Measurements from ENCODE around the gene RIC1.
"Not testable (repeated sequence)": the region's sequence is repeated elsewhere in the genome, so short reads cannot be mapped to it uniquely, and the experiment has no call there.

The RIC1 gene, protein sequence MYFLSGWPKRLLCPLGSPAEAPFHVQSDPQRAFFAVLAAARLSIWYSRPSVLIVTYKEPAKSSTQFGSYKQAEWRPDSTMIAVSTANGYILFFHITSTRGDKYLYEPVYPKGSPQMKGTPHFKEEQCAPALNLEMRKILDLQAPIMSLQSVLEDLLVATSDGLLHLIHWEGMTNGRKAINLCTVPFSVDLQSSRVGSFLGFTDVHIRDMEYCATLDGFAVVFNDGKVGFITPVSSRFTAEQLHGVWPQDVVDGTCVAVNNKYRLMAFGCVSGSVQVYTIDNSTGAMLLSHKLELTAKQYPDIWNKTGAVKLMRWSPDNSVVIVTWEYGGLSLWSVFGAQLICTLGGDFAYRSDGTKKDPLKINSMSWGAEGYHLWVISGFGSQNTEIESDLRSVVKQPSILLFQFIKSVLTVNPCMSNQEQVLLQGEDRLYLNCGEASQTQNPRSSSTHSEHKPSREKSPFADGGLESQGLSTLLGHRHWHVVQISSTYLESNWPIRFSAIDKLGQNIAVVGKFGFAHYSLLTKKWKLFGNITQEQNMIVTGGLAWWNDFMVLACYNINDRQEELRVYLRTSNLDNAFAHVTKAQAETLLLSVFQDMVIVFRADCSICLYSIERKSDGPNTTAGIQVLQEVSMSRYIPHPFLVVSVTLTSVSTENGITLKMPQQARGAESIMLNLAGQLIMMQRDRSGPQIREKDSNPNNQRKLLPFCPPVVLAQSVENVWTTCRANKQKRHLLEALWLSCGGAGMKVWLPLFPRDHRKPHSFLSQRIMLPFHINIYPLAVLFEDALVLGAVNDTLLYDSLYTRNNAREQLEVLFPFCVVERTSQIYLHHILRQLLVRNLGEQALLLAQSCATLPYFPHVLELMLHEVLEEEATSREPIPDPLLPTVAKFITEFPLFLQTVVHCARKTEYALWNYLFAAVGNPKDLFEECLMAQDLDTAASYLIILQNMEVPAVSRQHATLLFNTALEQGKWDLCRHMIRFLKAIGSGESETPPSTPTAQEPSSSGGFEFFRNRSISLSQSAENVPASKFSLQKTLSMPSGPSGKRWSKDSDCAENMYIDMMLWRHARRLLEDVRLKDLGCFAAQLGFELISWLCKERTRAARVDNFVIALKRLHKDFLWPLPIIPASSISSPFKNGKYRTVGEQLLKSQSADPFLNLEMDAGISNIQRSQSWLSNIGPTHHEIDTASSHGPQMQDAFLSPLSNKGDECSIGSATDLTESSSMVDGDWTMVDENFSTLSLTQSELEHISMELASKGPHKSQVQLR (N-terminal part only)

DNA sequence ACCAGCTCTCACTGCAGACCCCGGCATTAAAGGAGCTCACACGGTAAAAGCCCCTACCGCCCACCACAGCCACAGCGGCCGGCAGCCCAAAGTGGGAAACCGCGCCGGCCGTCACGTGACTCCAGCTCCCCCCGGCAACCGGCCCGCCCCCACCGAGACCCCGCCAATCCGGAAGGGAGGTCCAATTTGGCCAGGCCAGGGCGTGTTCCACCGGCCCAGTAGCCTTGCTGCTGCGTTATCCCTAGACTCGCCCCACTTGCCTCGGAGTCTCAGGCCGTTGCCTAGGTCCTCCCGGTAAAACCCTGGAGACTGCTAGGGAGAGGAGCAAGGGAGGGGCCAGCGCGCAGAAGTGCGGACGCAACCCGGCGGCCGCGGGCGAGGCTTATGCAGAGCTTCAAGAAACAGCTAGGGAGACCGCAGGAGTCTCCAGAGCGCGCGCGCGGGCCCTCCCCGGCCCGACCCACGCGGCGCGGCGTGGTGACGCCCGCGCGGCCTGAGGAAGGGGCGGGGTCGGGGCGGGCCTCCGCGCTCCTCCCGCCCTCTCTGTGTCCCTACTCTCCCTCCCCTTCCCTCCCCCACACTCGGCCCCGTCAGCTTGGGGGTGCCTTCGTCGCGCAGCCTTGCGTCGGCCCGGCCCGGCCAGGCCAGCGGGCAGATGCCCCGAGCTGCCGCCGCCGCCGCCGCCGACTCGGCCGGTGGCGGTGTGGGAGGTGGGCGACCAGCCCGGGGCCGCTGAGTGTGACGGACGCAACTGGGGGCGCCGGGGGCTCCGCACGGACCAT, at the start of gene RIC1:
RIC1 (plus strand) TSS at position 578 of the 782 bp plus-strand sequence; CDS start at position 781, 203 bp downstream.
- peak; percentile 86 to 87 for DNase-seq (ENCODE audit: low read depth in 2 of 2)

DNA sequence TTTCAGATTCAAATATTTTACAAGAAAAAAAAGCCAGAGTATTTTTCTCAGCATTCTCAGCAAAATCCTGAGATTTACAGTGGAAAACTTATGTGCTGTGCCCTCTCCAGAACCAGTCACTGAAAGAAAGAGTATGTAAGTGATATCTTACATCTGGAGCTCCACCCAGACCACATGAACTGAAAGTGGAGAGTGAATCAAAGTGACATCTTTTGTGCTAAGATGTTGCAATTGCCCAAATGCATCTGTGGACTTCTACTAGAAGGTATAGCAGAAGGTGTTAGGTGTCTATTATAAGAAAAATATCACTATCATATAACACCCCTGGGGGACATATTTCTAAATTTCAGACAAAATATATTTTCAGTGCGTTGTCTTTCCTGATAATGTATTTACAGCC, 49.0 kb upstream of the RIC1 start:
- no peak for DNase-seq (ENCODE audit: low read depth in 2 of 2)

DNA sequence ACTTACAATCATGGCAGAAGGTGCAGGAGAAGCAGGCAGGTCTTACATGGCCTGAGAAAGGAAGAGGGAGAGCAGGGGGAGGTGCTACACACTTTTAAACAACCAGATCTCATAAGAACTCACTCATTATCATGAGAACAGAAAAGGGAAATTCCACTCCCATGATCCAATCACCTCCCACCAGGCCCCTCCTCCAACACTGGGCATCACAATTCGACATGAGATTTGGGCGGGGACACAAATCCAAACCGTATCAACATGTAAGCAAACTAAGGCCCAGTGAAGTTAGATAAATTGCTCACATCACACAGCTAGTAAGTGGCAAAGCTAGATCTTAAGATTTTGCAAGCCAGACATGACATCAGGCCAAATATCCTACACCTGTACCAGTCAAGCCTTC, 48.3 kb upstream of the RIC1 start:
- DNase-seq (ENCODE audit: low read depth in 2 of 2), result no peak

DNA sequence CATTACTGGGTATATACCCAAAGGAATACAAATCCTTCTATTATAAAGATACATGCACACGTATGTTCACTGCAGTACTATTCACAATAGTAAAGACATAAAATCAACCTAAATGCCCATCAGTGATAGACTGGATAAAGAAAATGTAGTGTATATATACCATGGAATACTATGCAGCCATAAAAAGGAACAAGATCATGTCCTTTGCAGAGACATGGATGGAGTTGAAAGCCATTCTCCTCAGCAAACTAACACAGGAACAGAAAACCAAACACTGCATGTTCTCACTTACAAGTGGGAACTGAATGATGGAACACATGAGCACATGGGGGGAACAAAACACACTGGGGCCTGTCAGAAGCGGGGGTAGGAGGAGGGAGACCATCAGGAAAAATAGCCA, 47.2 kb upstream of the RIC1 start:
- DNase-seq (ENCODE audit: low read depth in 2 of 2), result not testable (repeated sequence)

DNA sequence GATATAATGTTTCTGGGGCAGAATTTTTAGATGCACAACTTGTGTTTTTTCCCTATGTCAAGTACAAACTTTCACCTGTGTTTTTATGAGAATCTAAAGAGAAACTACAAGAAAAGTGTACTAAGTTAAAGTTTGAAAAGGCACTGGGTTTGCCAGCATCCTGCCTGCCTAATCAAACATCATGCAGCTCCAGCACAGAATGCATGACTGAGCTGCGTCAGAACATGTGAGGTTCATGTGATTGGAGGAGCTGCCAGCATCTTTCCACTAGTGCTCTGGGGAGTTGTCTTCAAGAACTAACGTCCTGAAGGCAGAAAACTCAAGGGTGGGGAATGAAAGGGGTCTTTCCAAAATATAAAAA, 46.1 kb upstream of the RIC1 start:
- DNase-seq (ENCODE audit: low read depth in 2 of 2), result peak; percentile 24 to 34

DNA sequence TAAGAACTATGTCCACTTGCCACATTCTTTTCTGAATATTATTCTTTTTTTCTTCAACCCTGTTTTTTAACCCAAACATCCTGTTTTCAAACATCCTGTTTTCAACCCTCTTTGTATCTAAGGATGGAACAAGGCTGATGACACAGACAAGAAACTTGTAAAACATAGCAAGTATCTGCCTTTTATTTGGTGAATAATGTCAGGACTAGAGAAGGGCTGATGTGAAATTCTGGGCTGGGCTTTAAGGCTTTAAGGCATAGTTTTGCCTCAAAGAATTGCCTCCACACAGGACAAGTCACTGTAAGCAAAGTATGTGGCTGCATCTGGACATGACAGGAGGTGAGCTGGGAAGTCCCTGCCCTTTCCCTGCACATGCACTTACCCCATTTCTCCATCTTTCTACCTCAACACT, 42.5 kb upstream of the RIC1 start:
- peak; percentile 45 to 51 for DNase-seq (ENCODE audit: low read depth in 2 of 2)

DNA sequence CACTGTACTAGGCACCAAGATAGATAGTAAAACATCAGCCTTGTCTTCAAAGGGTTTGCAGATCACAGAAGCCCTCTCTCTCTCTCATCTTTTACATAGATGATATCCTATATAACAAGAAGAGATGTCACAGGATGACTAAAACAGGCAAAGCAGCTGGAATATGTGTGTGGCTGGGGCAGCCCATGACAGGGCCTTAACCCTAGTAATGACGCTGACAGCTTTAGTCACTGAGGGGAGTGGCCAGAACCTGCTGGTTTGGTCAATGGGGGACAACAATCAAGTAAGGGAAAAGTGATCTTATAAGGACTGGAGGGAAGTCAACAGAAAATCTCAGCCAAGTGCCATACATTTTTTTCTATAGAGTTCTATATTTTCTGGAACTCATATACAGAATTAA, 41.9 kb upstream of the RIC1 start:
- peak in 1 of 2 experiments; percentile 27 for DNase-seq (ENCODE audit: low read depth in 2 of 2)

DNA sequence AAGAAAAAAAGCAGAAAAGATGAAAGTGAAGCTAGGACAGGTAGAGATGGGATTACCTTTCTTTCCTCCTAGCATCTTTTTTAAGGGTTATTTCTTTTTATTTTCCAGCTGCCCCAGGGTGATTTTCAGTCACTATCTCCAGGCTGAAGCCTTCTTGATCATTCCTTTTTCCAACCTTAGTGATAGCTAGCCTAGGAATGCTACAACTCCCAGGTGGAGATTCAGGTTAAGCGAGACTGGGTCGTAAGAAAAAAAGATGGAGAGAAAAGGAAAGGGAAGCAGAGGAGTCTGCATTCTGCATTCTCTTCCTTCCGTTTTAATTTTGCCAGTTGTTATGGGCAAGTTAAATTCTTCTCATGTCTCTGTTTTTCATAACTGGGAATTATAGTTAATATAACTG, 36.7 kb upstream of the RIC1 start:
- no peak for DNase-seq (ENCODE audit: low read depth in 2 of 2)

DNA sequence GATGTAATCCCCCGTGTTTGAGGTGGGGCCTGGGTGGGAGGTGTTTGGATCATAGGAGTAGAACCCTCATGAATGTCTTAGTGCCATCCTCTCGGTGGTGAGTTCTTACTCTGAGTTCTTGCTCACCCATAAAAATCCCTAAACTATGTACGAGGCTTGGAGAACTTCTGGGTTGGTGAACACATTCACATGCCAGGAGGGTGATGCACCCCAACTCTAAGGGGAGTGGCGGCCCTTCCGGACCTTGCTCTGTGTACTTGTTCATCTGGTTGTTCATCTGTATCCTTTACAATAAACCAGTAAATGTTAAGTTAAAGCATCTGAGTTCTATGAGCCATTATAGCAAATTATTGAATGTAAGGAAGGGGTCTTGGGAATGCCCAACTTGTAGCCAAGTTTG, 36.0 kb upstream of the RIC1 start:
- no peak for DNase-seq (ENCODE audit: low read depth in 2 of 2)

DNA sequence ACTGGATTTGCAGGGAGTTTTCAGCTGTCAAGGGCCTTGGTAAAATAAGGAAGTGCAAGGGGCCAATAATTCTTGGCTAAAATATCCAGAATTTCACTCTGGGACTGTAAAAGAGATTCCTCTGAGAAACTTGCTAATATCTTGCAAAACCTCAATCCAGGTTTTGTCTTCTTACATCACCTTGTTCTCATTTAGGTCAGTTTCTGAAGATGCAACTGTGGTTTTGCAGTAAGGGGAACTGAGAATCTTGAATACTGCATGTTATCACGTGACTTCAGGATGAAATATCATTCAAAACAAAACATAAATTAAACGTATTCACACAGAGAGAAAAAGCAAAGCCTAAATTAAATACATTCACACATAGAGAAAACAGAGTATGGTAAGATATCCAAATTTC, 35.0 kb upstream of the RIC1 start:
- DNase-seq (ENCODE audit: low read depth in 2 of 2), result no peak

DNA sequence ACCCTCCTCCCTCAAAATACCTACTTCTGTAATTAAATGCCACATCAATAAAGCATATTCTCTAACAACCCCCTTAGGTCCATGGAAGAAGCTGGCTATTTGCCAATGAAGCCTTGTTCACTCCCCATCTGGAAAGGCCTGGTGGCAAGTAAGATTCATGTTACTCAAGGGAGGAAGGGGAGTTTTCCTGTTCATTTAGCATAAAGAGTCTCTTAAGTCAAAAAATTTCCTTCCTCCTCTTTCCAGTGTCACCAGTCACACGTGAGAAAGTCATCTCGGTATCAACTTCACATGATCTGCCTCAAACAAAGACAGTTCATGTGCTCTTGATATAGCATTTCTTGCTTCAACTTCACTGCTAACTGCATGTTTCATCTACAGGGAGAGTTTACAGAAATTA, 32.7 kb upstream of the RIC1 start:
- no peak for DNase-seq (ENCODE audit: low read depth in 2 of 2)

DNA sequence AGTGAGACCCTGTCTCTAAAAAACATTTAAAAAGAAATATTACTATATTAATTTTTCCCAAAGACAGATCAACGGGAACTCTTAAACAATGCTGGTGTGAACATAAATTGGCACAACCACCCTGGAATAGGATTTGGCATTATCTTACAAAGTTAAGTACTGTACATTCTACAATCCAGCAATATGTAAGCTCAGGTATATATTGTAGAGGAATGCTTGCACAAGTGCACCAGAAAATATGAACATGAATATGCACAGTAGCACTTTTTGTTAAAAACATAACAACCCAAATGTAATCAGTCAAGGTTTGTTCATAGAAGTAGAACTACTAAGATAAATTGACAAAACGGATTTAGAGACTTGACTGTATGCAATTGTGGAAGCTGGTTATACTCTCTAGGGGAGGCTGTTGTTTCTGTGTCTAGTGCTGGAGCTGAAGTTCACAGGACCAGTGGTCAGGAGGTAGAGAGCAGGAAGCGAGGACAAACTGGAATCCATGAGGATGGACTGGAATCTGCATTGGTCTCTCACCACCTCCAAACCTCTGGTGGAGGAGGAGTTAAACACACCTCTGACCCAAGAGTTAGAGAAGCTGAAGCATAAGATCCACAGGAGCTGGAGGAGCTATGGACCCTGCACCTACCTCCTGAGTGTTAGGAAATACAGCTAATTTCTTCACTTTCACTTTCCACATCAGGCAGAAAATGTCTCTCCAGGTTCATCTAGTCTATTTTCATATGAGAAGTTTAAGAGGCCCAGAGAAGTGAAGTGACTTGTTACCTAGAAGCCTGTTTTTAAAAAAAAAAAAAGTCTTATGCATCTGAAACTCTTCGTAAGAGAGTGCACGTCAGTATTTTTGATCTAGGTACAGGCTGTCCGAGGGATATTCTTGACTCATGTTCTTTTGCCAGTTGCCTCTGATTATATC, 20.3 kb upstream of the RIC1 start:
- no peak for DNase-seq (ENCODE audit: low read depth in 2 of 2)

DNA sequence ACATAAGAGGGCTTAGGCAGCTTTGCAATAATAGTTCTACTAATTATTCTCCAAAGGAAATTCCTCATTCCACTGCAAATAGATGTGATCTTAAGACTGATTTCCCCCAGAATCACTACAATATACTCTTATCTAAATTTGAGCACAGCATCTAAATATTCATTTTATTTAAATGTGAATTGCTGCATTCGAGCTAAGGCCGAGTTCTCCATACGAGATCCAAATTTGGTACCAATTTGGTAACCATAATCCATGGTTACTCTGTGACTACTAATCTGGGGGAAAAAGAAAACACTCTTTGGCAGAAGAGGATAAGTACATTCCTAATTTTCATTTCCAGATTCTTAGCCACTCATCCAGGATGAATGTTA, 19.7 kb upstream of the RIC1 start:
- DNase-seq (ENCODE audit: low read depth in 2 of 2), result no peak

DNA sequence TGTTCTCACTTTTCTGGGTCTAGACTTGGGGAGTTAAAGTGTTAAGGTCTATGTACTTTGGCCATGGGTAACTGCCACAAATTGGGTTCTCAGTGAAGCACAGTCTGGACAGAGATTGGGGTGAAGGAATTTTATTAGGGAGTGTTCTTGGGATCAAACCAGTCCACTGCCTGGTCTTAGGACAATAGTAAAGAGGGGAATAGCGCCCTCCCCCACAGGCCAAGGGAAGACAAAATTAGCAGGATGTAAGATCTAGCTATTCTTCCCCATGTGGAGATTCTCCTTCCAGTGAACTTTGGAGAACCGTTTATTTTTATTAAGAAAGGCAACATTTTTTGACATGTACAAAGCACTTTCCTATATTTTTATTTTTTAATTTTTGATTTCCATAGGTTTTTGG, 18.4 kb upstream of the RIC1 start:
- no peak for DNase-seq (ENCODE audit: low read depth in 2 of 2)

DNA sequence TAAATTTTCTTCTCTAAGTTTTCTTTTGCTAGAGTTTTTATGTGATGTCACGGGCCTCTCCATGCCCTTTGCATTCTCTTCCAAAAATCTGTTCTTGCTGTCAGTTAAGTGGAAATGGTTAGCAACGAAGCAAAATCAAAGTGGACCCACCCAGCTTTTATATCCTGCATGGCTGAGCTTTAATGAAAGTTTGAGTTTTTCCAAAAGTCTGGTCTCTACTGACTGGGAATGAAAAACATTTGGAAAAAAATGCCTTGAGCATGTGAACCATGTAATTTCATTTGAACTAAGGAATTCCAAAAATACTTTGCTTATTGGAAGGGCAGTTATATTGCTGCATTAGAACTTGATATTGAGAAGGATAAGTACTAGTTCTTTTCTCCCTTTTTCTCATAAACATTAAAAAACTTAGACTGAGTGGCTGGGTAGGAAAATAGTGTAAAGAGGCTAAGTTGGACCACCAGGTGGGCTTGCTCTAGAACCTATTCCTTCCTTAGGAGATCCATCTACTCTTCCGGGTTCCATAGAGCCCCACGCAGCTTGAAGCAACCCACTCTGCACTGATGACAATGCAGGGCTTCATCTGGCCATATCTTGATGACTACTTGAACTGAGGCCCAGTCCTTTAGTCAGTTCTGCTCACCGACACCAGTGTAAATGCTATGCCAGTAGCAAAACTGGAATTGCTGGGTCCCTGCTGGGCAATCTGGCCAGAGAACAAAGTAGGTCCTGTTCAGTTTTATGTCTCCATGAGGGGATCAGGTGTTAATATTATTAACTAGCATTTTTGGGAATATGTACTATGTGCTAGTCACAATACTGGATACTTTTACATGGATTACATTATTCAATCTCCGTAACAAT, 17.4 kb upstream of the RIC1 start:
- no peak for DNase-seq (ENCODE audit: low read depth in 2 of 2)

DNA sequence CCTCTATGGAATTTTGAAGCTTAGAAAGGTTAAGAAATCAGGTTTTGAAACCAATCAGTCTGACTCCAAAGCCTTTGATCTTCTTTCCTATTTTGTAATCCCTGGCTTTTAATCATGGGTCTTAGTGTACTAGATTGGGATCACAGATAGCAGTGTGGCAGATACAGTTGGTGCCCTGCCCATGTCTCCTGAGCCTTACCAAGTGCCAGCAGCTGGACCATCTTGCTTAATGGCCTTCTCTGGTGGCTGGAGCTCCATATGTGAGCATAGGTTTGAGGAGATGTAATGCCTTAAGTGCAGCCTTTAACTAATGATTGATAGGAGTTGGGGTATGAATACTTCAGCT, 16.7 kb upstream of the RIC1 start:
- DNase-seq (ENCODE audit: low read depth in 2 of 2), result no peak

DNA sequence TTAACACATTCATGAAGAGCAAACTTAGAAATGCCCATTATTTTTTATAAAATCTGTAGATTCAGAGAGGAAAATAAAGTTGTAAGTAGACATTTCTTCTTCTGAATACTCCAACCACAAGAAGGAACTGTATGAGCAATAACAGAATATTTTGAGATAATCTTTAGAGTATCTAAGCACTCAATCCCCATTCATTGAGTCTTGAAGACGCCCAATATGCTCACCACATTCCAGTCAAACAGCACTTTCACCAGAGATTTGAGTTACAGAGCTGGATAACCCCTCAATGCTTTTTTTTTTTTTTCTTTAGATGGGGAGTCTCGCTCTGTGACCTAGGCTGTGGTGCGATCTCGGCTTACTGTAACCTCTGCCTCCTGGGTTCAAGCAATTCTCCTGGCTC, 14.7 kb upstream of the RIC1 start:
- DNase-seq (ENCODE audit: low read depth in 2 of 2), result no peak

DNA sequence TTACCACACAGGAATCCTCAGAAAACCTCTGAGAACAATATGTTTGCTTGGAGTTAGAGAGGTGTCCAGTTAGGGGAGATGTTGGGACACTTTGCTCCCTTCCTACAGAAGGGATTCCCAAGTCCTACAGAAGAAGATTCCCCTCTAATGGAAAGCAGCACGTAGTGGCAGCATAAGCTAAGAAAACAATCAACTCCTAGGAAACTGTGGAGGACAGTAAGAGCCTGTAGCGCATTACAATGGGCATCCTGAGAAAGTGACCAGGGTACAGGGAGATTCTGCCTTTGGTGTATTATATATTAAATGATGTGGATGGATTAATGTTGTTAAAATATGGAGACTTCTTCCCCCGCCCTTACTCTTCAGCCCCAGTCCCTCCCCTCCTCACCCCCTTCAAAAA, 13.9 kb upstream of the RIC1 start:
- no peak for DNase-seq (ENCODE audit: low read depth in 2 of 2)

DNA sequence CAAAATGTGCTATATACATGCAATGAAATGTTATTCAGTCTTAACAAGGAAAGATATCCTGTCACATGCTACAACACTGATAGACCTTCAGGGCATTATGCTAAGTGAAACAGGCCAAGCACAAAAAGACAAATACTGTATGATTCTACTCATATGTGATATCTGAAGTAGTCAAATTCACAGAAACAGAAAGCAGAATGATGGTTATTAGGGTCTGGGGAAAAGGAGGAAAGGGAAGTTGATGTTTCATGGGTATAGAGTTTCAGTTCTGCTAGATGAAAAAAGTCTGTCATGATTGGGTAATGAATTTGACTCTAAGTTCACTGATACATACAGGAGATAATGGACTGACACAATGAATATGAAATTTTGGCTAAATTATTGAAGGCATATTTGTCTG, 11.2 kb upstream of the RIC1 start:
- DNase-seq (ENCODE audit: low read depth in 2 of 2), result no peak

DNA sequence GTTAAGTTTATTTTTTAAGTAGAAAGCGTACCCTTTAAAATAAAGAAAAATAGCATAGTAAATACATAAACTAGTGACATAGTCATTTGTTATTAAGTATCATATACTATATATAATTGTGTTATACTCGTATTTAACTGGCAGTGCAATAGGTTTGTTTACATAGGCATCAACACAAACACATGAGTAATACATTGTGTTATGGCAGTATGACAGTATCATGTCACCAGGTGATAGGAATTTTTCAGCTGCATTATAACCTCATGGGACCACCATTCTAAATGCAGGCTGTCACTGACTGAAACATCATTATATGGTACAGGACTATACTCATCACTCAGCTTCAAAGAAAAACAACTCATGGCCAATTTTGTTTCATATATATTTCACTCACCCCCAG, 8.4 kb upstream of the RIC1 start:
- no peak for DNase-seq (ENCODE audit: low read depth in 2 of 2)

Measured in fibroblast of skin of left quadriceps (primary cell).